Left lung (tissue), 10 donors: ENCODE data around the gene ADIG. TPM values are rescaled to one million over a fixed set of nuclear protein-coding genes. Genes with fewer than 3 reads are reported as not detected.
"Not testable (repeated sequence)": the region's sequence is repeated elsewhere in the genome, so short reads cannot be mapped to it uniquely, and the experiment has no call there.

Experiments
- ATAC-seq: fragments of 200-7000 bp; cut with Tn5 transposase; one replicate; pipeline ENCODE4 v1.9.1; 2020; ENCODE audit warnings: moderate library complexity
- DNase-seq, 4 donors: peaks; one replicate each; pipeline ENCODE4 v3.0.0-alpha.2; 2013 to 2020
- H3K27ac ChIP-seq, 2 donors: fragments of 200-600 bp; sonication (generic) in 1 of 2; one replicate each; pipeline versions ENCODE4 v1.5.0 to v1.8.0; 2020 to 2021
- H3K27me3 ChIP-seq, 2 donors: fragments of 200-600 bp; sonication (generic) in 1 of 2; one replicate each; pipeline versions ENCODE4 v1.5.0 to v1.8.0; 2020 to 2021
- H3K36me3 ChIP-seq, 2 donors: fragments of 200-600 bp; sonication (generic) in 1 of 2; one replicate each; pipeline versions ENCODE4 v1.5.0 to v1.8.0; 2020 to 2021
- H3K4me1 ChIP-seq, 2 donors: fragments of 200-600 bp; one replicate each; pipeline ENCODE4 v1.8.0; 2021
- H3K4me3 ChIP-seq, 2 donors: fragments of 200-600 bp; sonication (generic) in 1 of 2; one replicate each; pipeline versions ENCODE4 v1.5.0 to v1.8.0; 2020 to 2021; ENCODE audit warnings: mild to moderate bottlenecking in 1 of 2
- H3K9me3 ChIP-seq, 2 donors: fragments of 200-600 bp; sonication (generic) in 1 of 2; one replicate each; pipeline versions ENCODE4 v1.5.0 to v1.8.0; 2020 to 2021
- CTCF ChIP-seq, 2 donors: fragments of 200-600 bp; sonication (generic) in 1 of 2; IDR thresholded peaks; one replicate each; pipeline versions ENCODE4 v1.5.0 to v1.8.0; 2021; ENCODE audit warnings: antibody characterized with exemption in 2 of 2
- intact Hi-C, 2 donors: fragments of 100-400 bp; cut with DNase I; formaldehyde crosslinking; loops; one replicate each; pipeline versions ENCODE4 v1.11.2 to v1.14.2; 2022
- polyA plus RNA-seq, 6 donors: library from polyadenylated mRNA; unstranded; fragments of 120-200 nt; gene quantifications; one replicate each; pipeline ENCODE4 v1.2.1, GENCODE V29; 2013; ENCODE audit not compliant: insufficient read length in 6 of 6
- total RNA-seq, 2 donors: library from RNA; stranded (reverse); fragmentation: NEBNext Ultra II Directional; extraction: Animal tissue kit (Norgen Biotek cat#: 25700); gene quantifications; one replicate each; pipeline ENCODE4 v1.2.1, GENCODE V29; 2021
- donor health status: DM: no; HTN: yes; CAD: no.
- donor health status: DM: no; HTN: no; CAD: no.

ADIG gene
- total and polyA plus RNA-seq, 8 donors, result not detected

GRCh38 chr20:38589351-38589750 is 8.4 kb downstream of the ADIG start:
- no peak for TF ChIP-seq CTCF (IDR thresholded peaks at IDR 0.05)
- Histone ChIP-seq H3K4me3 (no peak overlapping the region), H3K27ac (no peak overlapping the region), H3K36me3 (no peaks in the 10 kb centered on the region), H3K27me3 (peaks cover 0 to 16% of the 10 kb centered on the region in 2 donors), H3K9me3 (no peaks in the 10 kb centered on the region), H3K4me1 (no peaks in the 10 kb centered on the region)
- no peak for ATAC-seq
- no peak for DNase-seq
- intact Hi-C loops, result no loop called here

GRCh38 chr20:38589967-38590675 is 9.1 kb downstream of the ADIG start:
- Histone ChIP-seq H3K4me1 (no peaks in the 10 kb centered on the region), H3K27me3 (peaks cover 0 to 9% of the 10 kb centered on the region in 2 donors), H3K27ac (no peak overlapping the region), H3K36me3 (no peaks in the 10 kb centered on the region), H3K4me3 (no peak overlapping the region), H3K9me3 (no peaks in the 10 kb centered on the region)
- no peak for ATAC-seq
- intact Hi-C loops, result no loop called here
- DNase-seq, result no peak
- no peak for TF ChIP-seq CTCF (IDR thresholded peaks at IDR 0.05)

DNA sequence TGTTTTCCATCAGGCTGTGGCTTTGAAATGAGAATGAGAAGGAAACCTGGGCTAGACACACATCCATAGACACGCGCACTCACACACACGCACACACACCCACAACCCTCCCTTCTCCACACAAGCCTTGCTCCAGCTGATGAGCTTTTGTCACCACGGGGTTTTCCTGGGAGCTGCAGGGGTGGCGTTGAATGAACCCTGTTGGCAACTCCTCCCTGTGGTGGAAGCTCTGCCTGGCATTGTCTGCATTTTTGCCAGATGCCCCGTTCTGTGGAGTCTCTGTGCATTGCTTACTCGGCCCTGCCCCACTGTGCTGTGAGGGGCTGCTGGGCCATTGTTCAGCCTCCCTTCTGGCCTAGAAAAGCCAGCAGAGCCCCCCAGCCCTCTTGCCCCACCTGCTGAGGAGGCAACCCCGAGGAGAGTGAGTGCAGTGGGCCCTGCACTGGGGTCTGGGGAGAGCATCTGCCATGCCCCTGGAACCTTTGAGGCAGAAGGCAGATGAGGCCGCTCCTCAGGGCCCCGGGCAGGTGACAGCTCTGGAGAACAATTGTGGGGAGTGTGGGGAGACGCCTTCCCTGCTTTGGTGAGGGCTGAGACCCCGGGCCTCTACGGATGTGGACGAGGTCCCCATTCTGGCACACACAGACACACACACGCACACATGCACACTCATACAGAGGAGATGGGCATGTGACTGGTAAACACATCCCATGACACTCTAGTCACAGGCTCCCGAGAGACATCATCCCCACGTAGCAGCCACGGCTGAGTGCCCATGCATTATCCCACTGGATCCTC is 9.9 kb downstream of the ADIG start:
- ATAC-seq (no peak), DNase-seq (no peak)
- no peaks in the 10 kb centered on the region for H3K4me1 ChIP-seq
- H3K36me3 ChIP-seq, result no peaks in the 10 kb centered on the region
- no peaks in the 10 kb centered on the region for H3K9me3 ChIP-seq
- no peak for TF ChIP-seq CTCF (IDR thresholded peaks at IDR 0.05)
- no peak overlapping the region for H3K4me3 ChIP-seq
- intact Hi-C loops, result no loop called here
- no peak overlapping the region for H3K27ac ChIP-seq
- peaks cover 0 to 9% of the 10 kb centered on the region in 2 donors for H3K27me3 ChIP-seq

- Histone ChIP-seq H3K9me3 (no peaks in the 10 kb centered on the region), H3K27ac (no peak overlapping the region), H3K4me3 (no peak overlapping the region), H3K4me1 (no peaks in the 10 kb centered on the region), H3K36me3 (no peaks in the 10 kb centered on the region), H3K27me3 (peaks cover 0 to 9% of the 10 kb centered on the region in 2 donors)
- intact Hi-C loops, result no loop called here
- TF ChIP-seq CTCF (IDR thresholded peaks at IDR 0.05), result no peak
- ATAC-seq (no peak), DNase-seq (no peak)
These were observed 10.7 kb downstream of the ADIG start for GRCh38 chr20:38591474-38592410.

DNA sequence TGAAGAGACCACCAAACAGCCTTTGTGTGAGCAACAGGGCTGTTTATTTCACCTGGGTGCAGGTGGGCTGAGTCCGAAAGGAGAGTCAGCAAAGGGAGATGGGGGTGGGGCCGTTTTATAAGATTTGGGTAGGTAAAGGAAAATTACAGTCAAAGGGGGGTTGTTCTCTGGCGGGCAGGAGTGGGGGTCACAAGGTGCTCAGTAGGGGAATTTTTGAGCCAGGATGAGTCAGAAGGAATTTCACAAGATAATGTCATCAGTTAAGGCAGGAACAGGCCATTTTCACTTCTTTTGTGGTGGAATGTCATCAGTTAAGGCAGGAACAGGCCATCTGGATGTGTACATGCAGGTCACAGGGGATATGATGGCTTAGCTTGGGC is 11.4 kb downstream of the ADIG start:
- intact Hi-C loops, H3K27me3 ChIP-seq, H3K27ac ChIP-seq, DNase-seq, ATAC-seq, H3K9me3 ChIP-seq, H3K4me1 ChIP-seq, H3K4me3 ChIP-seq, H3K36me3 ChIP-seq: not testable (repeated sequence)

GRCh38 chr20:38594281-38594680 is 13.3 kb downstream of the ADIG start:
- ATAC-seq, H3K4me1 ChIP-seq, H3K27me3 ChIP-seq, H3K9me3 ChIP-seq, H3K27ac ChIP-seq, H3K36me3 ChIP-seq, H3K4me3 ChIP-seq, intact Hi-C loops, DNase-seq: not testable (repeated sequence)

DNA sequence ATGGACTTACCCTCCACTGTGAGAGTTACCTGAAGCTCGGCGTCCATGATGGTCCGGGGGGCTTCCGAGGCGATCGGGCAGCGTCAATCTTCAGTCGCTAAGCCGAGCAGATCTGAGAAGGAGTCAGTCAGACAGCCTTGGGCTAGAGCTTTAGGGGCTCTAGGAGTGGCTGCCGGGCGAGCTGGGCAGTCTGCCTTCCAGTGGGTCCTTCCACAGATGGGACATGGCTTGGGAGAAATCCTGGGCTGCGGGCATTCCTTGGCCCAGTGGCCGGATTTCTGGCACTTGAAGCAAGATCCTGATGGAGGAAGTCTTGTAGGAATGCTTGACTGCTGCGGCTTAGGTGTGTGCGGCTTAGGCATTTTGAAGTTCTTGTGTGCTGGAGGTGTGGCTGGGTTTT is 14.9 kb downstream of the ADIG start:
- H3K36me3 ChIP-seq, intact Hi-C loops, H3K4me3 ChIP-seq, H3K9me3 ChIP-seq, ATAC-seq, H3K4me1 ChIP-seq, H3K27ac ChIP-seq, DNase-seq: not testable (repeated sequence)
- H3K27me3 ChIP-seq, result peaks cover 2 to 19% of the 10 kb centered on the region in 2 donors
